Fibroblast of gingiva (primary cell): ENCODE results near the gene SCN2A.
"Not testable (repeated sequence)": the region's sequence is repeated elsewhere in the genome, so short reads cannot be mapped to it uniquely, and the experiment has no call there.

ENCODE experiments used
- DNase-seq: peaks from one replicate; pipeline ENCODE4 v3.0.0-alpha.2; 2011; ENCODE audit warnings: low read depth

SCN2A gene

DNA sequence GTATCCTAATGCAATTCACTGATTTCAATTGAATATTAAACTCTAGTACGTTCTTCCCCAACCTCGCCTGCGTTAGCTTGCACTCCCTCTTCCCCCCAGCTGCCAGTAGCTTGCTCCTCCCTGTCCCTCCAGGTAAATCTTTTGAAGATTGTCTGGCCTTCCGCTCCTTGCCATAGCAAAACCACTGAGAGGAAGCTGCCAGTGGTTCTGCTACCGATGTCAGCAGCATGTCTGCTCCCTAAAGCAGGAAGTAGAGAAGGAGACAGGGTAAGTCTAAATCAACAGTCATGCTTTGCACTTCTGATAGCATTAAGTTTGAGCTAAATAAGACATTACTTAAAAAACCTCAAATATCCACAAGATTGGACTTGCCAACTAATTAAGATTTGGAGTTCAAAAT is 89.1 kb downstream of the SCN2A start:
- DNase-seq, result no peak

- DNase-seq, result not testable (repeated sequence)
Measured at GRCh38 chr2:165344276-165344675, 105.1 kb downstream of the SCN2A start.

DNA sequence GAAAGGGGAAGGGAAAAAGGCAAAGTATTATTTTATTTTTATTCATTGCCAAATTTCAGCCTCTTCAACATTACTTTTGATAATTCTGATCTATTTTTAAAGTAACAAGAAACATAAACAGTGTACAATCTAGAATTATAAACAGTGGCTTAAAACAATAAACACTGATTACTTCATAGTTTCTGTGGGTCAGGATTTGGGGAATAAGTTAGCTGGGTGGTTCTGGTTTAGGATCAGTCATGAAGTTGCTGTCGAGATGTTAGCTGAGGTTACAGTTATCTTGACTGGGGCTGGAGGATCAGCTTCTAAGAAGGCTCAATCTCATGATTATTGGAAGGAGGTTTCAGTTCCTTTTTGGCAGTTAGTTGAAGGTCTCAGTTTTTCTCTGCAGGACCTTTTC is 109.2 kb downstream of the SCN2A start:
- DNase-seq, result peak; percentile 13

DNA sequence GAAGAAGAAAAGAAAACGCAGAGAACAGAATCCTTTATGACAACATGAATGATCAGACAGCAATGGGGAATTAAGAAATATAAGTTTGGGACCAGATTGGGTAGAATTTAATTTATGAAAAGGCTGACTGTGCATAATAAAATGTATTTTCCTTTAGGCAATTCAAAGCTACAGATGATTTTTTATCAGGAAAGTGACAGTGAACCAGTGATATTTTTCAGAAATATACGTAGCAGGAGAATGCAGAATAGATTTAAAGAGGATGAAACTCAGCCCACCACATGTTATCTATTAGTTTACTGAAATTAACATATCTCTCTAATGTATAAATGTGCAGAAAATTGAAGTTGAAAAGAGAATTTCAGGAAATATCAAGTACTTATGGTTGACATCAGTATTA is 110.0 kb downstream of the SCN2A start:
- no peak for DNase-seq

DNA sequence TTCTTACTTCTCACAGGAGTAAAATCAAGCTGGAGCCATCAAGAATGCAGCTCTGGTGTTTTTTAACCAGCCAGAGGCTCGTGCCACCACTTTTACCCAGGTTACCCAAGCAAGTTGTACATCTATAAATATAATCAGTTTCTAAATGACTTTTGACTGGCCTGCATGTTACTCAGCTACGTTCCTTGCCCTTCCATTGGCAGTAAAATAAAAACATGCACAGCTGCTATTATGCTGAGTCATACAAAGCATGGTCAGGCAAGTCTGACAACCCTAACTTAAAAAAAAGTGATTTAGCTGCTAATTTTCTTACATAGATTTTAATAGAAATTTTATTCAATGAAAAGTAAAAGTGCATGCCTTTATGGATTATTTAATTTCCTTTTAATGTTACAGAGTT is 118.5 kb downstream of the SCN2A start:
- peak; percentile 70 for DNase-seq

DNA sequence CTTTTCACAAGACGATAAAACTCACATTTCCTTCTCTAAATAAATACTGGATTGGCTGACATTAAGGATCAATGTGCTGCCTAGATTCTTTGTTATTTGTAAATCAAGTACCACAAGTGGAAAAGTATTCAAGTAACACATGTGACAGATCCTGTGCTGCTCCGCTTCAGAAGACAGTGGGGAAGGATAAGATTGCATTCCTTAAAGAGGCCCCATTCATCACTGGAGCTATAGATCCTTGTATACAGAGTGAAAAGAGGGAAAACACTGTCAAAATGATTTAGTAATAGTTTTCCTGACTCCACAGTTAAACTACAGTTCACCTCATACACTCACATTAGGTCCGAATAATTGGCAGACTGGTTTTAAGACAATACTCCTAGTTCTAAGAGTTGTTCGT is 122.3 kb downstream of the SCN2A start:
- DNase-seq, result no peak

DNA sequence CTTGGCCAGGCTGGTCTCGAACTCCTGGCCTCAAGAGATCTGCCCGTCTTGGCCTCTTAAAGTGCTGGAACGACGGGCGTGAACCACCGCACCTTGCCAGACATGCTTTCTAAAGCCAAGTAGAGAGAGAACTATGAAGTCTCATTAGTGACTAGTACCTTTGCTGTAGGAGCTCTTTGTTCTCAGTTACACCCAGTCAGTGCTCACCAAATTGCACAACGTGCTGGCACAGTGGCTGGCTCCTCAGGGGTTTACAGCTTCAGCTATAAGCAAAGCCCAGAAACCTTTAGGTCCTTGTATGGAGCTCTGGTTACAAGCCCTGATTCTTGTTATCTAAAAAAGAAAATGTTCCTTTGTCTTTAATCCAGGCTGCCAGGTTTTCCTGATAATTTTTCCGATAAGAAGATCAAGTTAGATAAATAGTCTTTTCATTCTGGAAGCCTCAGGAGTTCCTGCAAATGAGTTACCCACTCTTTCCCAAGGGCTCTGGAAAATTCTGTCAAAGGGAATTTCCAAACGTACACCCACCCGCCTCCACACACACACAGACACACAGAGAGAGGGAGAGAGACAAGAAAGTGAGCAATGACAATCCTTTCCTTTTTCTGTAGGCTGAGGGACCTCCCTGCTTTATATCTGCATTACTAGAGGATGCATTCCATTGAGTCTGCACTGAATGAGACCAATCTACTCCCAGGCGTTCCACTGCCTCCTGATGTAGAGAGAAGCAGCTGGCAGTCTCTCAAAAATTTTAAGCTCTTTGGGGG is 130.1 kb downstream of the SCN2A start:
- no peak for DNase-seq

DNA sequence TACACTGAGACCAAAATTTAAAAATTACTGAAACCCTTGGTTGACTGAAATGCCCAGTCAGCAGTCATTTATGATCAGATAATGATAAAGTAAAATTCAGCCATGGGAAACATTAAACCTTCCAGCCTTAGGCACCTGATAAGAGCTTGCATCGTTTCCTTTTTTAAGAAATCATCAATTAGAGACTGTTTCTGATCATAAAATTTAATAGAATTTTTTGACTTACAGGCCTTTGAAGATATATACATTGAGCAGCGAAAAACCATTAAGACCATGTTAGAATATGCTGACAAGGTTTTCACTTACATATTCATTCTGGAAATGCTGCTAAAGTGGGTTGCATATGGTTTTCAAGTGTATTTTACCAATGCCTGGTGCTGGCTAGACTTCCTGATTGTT is 130.7 kb downstream of the SCN2A start:
- DNase-seq, result no peak

DNA sequence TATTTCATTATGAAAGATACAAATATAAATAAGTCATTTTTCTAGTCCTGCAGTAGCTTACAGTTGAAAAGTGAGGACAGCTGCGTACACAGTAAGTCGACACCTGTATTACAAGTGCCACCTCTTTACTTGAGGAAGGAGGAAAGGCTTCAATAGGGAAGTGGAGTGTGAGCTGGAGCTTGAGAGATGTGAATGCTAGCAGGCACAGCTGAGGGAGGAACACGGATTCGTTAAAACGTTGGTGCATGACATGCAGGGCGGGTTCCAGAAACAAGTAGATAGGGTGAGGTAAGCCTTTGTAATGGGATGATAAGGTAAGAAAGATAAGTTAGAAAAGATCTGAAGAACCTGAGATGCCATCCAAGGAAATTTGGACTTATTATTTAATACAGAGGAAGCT is 132.1 kb downstream of the SCN2A start:
- no peak for DNase-seq

GRCh38 chr2:165373278-165374010 is 134.2 kb downstream of the SCN2A start:
- peak; percentile 37 for DNase-seq

GRCh38 chr2:165376571-165376975 is 137.4 kb downstream of the SCN2A start:
- DNase-seq, result no peak

DNA sequence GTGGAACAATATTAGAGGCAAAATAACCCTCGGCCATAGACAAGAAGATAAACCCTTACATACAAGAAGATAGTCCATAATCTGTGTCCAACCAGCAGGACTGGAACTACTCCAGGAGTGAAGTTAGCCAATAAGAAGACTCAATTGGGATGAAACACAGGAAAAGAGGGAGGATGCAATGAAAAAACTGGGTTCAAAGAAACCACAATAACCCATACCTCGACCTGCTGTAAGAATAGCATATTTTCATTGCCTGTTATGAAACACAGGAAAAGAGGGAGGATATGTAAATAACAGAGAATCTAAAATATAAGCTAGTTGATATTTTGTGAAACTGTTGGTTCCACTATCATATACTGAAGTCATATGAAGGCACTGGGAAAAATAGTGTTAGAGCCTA is 143.1 kb downstream of the SCN2A start:
- DNase-seq, result no peak

- no peak for DNase-seq
Measured at GRCh38 chr2:165390875-165391274, 151.7 kb downstream of the SCN2A start.

DNA sequence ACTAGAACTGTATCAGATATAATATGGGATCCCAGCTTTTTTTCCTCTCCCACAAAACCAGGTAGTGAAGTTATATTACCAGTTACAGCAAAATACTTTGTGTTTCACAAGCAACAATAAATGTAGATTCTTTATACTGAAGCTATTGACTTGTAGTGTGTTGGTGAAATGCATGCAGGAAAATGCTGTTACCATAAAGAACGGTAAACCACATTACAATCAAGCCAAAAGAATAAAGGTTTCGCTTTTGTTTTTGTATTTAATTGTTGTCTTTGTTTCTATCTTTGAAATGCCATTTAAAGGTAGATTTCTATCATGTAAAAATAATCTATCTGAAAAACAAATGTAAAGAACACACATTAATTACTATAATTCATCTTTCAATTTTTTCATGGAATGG is 152.6 kb downstream of the SCN2A start:
- no peak for DNase-seq

GRCh38 chr2:165398603-165399002 is 159.4 kb downstream of the SCN2A start:
- not testable (repeated sequence) for DNase-seq

DNA sequence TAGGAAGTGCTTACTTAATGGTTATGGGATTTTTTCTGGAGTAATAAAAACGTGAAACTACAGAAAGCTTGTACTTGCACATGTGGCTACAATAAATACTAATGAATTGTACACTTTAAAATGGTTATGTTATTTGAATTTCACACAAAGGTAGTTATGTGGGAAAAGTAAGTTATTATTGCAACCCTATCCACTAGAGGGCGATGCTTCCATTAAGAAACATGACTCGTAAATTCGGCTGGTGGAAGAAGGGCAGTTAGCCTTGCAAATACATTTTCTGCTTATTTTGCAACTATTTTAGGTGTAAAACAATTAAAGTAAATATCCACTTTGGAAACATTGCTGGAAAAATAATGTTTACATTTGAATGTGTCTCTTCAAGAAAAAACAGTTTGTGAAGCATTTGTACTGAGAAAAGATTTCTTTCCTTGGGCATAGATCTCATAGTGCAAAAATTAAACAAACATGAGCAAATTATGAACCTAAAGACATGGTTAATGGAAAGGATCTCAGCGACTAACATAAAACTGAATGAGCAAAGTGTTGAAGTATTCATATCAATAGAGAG is 162.2 kb downstream of the SCN2A start:
- DNase-seq, result peak; percentile 74

- DNase-seq, result no peak
Measured at GRCh38 chr2:165402162-165402561, 162.9 kb downstream of the SCN2A start.

- no peak for DNase-seq
Measured at GRCh38 chr2:165406173-165406572, 167.0 kb downstream of the SCN2A start.

DNA sequence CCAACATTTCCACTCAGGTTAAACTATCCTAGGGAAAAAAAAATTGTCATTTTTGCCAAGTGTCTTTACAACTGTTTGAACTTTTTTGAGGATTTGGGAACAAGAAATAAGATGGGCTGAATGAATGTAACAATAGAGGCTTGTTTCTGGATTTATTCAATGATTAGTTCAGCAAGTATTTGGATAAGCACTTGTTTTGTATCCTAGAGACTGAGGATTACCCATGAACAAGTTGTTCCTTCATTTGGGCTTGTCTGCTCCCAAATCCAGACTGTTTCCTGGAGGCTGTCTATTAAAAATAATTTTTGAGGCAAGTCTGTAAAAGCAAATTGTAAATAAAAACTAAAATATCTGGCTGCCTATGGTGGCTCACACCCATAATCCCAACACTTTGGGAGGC is 168.3 kb downstream of the SCN2A start:
- no peak for DNase-seq

- no peak for DNase-seq
Measured at GRCh38 chr2:165408186-165408585, 169.0 kb downstream of the SCN2A start.

DNA sequence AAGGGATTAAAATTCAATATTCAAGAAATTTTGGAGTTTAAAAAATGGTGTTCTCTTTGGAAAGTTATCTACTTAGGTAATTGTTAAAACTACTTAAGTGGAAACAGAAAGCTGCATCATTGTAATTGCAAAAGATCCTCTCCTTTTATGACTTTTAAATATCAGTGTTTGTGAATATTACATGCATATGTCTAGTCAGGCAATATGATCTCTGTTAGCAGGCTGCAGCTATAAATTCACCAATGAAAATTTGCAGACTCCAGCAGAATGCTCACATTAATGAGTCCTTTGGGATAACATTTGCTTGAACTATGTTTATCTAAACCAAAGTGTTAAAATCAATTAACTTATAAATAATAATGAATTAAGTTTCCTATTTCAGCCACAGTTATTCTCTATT is 171.1 kb downstream of the SCN2A start:
- DNase-seq, result peak; percentile 10

DNA sequence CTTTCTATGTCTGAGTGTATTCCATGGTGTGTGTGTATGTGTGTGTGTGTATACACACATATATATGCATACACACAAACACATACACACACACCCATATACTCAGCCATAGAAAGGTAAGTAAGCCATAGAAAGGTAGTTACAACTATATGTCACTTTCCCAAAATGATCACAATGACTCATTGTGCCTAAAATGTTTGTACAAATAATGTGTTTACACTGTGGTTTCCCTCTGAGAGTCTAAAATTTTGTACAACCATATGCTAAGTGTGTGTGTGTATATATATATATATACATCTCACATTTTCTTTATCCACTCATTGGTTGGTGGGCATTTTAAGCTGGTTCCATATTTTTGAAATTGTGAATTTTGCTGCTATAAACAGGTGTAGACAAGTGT is 175.0 kb downstream of the SCN2A start:
- no peak for DNase-seq

- DNase-seq, result no peak
Measured at GRCh38 chr2:165417009-165417408, 177.8 kb downstream of the SCN2A start.
